AG08396 (cell line): ENCODE results near the gene HPCAL1.
A peak's percentile ranks its signal among the peaks of the same experiment; 100 is the strongest.

Experiments used
- DNase-seq: peaks from one replicate; pipeline ENCODE4 v3.0.0; 2012; ENCODE audit warnings: low spot score, mixed read lengths

The HPCAL1 gene

DNA sequence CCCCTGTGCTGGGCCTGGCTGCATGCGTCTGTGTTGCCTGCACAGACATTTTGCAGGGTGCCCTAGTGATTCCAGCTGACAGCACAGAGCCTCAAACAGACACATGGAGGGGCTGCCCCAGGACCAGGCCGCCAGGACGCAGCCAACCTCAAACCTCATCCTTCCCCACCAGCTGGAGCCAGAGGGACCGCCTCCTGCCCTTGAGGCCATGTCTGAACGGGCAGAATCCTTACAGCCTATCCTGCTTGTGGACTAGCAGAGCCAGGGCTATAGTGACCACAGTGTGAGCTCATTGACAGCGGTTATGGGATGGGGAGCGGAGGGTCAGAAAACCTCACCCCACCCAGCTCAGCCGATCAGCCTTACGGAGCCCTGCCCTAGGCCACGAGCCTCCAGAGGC is 123.0 kb downstream of the HPCAL1 start:
- no peak for DNase-seq

DNA sequence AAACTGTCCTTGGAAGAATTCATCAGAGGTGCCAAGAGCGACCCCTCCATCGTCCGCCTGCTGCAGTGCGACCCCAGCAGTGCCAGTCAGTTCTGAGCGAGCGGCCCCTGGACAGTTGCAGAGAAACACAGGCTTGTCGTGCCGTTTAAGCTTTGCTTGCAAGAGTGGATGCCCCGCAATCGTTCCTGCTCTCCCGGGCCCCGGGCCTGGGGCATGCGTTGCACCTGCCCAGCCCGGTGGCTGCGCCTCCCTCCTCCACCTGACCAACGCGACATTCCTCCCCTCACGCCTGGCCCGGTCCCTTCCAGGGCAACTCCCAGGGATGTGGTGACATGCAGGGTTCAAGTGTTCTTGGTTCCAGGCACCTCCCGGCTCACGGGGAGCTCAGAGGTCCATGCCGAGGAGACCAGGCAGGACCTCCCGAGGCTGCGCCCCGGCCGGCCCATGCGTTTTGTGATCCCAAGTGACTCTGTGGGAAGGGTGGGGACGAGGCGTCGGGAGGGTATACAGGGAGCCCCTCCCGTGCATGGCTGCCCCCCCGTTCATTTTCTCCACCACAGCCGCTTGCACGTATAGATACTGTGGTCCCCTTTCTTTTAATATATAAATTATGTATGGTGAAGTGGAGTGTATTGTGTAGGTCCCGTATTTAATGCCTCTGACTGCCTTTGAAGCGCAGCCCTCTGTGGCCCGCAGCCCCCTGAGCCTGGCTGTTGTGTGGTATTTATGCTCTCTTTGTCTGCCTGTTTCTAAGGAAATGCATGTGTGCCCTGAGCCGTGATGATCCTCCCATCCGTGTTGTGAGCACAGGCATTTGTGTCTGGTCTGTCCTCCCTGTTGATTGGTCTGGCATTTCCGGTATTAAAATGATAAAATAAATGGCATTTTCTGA is 124.3 kb downstream of the HPCAL1 start:
- no peak for DNase-seq

DNA sequence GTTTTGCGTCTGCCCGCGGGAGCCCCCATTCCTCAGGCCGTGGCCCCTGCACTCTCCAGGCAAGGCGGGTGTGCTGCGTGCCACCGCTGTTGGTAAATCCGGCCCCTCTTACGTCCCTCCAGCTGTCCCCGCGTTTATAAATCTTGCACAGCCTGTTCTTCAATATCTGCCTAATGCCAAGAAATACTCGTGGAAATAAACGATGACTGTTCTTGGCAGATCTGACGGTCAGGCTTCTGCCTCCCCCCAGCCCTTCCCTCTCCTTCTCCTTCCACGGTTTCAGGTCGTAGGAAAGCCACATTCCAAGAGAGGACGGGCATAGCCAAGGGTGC is 124.9 kb downstream of the HPCAL1 start:
- peak; percentile 45 for DNase-seq

DNA sequence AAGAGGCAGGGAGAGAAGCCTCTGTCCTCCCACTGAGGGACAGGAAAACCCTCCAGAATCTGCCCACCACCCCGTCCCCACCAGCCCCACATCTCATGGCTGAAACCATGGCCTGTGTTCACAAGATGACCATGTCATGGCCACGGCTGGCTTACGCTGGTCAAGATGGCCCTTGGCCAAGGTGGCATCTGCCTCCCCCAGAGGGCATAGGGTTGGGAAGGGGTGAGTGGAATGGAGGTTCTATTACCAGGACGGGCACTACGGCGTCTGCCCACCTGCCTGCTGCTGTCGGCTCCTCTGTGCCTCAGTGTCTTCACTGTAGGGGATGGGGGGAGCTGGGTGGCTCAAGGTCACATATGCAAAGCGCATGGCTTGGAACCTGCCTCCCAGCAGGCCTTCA is 125.7 kb downstream of the HPCAL1 start:
- DNase-seq = no peak

DNA sequence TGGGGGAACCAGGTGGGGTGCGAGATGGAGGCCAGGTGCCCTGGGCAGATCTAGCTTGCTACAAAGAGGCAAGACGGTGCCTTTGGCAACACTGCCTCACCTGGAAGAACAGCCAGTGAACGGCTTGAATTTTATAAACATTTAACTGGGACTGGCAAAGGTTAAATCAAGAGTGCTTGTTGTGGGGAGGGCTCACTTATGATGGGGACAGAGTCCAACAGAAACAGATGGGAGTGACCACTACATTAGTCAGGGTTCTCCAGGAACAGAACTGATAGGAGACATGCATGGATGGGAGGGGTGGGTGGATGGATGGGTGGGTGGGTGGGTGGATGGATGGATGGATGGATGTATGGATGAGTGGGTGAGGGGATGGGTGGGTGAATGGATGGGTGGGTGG is 126.2 kb downstream of the HPCAL1 start:
- DNase-seq = no peak

- DNase-seq = no peak
Measured at GRCh38 chr2:10430886-10431622, 128.3 kb downstream of the HPCAL1 start.

DNA sequence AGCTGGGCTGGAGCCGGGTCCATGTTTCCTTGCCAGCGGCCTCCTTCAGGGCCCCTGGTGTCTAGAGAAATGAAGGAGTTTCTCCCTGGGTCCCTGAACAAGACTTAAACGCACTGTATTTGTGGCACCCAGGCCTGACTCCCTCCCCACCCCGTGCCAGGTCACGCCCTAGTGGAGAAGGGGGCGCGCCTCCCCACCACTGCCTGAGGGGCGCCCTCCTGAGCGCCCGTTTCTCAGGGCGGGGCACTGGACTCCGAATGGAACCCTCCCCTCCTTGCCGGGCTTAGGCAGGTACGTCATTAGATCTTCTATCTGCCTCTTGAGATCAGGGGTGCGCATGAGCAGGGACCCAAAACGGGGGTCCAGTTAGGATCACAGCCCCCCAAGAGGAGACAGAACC is 129.1 kb downstream of the HPCAL1 start:
- DNase-seq = no peak

DNA sequence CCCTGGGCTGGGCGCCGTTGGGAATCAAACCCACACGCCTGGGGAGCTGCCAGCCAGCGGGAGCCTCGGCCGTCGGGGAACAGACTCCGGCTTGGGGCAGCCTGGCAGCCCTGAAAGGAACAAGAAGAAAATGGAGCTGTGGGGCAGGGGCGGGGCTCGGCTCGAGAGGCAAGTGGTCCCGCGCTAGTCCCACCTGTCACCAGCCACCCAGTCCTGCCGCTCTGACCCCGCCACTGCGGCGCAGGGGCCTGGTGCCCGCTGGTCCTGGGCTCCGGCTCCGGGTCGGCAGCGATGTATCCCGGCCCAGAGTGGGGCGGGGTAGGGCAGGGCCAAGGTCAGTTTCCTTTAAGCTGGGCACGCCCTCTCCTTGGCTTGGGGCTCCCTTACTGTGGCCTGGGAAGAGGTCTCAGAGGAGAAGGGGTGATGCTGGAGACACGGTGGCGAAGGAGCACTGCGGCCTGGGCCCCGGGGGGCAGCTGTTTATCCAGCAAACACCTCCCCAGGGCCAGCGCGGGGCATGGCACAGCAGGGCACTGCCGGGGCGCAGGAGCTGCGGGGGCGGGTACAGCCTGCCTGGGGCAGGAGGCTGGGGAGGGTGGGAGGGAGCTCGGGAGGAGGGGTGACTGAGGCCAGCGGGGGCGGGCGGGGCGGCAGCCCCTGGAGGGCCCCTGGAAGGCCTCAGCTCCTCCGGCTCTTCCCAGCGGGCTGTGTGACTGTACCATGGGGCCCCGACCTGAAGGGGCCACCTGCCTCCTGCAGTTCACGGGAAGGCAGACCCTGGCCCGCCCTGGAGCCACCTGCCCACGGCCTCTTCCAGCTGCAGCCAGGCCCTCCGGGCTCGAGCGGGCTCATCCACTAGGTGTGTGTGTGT is 129.8 kb downstream of the HPCAL1 start:
- DNase-seq = peak; percentile 59

- DNase-seq = no peak
Measured at GRCh38 chr2:10433264-10433946, 130.7 kb downstream of the HPCAL1 start.

- no peak for DNase-seq
Measured at GRCh38 chr2:10433947-10434885, 131.5 kb downstream of the HPCAL1 start.

GRCh38 chr2:10434886-10435819 is 132.4 kb downstream of the HPCAL1 start:
- peak; percentile 91 for DNase-seq

DNA sequence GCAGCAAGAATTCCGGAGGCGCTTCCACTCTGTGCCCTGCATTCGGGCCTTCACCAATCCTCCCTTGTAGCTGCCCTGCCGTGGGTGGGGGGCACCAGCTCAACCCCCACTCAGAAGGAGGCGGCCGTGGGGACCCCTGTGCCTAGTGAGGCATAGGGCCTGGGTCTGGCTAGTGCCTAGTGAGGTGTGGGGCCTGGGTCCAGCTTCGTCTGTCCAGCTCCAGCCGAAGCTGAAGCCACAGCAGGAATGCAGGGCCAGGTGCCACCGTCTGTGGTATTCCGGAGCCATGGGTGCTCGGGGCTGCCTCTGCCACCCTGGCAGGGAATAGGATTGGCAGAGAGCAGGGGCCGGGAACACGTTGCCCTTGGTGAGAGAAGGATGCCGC is 133.1 kb downstream of the HPCAL1 start:
- no peak for DNase-seq

- DNase-seq = no peak
Measured at GRCh38 chr2:10436583-10437110, 133.9 kb downstream of the HPCAL1 start.

- no peak for DNase-seq
Measured at GRCh38 chr2:10437806-10438205, 135.1 kb downstream of the HPCAL1 start.

DNA sequence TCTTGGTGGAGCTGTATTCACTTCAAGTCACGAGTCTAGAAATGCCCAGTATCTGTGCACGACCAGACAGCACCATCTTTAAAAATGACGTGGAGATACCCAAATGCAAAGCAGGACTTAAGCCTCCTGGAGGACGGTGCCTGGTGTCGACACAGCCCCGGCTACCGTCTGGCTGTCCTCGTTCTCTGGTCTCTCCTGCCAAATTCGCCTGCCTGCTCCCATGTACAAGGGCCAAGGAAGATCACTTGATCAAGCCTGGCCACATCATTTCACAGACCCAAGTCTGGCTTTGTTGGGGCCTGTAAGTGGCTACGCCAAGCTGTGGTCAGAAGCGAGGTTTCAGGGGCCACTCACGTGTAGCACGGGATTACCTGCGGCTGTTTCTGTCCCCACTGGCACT is 136.0 kb downstream of the HPCAL1 start:
- no peak for DNase-seq

- no peak for DNase-seq
Measured at GRCh38 chr2:10439185-10439879, 136.6 kb downstream of the HPCAL1 start.

GRCh38 chr2:10439971-10440370 is 137.3 kb downstream of the HPCAL1 start:
- no peak for DNase-seq

DNA sequence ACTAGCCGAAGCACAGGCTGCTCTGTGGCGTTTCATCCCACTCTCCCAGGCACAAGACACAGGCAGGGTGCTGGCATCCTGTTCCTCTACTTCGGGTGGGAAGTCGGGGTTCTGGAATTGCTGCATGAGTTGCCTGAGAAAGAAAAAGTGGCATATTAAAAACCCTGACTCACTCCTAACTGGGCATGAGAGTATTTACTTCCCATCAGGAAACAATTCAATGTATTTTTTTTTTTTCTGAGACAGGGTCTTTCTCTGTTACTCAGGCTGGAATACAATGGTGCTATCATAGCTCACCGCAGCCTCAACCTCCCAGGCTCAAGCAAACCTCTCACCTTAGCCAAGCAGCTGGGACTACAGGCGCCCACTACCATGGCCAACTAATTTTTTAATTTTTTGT is 138.0 kb downstream of the HPCAL1 start:
- DNase-seq = no peak

DNA sequence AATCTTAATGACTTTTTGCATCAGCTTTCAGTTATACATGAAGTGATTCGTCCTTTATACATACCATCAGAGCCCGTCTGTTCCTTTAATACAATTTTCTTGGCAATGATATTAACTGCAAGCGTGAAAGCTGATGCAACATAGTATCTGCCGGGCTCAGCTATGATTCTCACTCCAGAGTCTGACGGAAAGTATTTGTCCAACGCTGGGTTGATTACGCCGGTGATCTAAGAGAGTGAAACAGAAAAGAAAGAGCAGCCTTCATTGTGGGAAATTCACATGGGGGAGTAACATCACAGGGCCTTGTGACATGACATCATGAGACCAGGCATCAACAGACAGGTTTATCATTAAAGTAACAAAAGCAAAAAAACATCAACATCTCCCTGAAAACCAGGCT is 139.2 kb downstream of the HPCAL1 start:
- DNase-seq = no peak
